ENCODE data around the gene INIP. TPM values are rescaled to one million over a fixed set of nuclear protein-coding genes. Genes with fewer than 3 reads are reported as not detected.

INIP gene
- total RNA-seq, 2 experiments from 2014 or later: 29.4 to 29.8 TPM

DNA sequence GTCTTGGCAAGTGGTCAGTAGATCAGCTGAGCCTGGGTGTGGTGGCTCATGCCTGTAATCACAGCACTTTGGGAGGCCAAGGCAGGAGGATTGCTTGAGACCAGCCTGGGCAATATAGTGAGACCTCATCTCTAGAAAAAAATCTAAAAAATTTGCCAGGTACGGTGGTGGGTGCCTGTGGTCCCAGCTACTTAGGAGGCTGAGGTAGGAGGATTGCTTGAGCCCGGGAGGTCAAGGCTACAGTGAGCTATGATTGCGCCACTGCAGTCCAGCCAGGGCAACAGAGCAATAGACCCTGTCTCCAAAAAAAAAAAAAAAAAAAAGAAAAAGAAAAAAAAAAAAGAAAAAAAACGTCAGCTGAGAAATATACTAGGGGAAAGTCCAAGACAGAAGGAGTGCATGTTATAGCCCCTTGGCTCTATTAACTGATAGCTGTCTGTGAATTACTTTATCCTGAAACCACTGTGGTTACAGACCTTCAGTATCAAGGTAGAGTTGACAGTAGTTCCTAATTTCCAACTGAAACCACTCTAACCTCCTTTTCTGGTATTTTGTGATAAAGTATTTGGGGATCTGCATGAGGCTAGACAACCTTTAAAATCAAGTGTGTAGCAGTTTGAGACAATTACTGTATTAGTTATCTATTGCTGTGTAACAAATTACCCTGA is 2.3 kb upstream of the INIP start:
- H3K9me3 Mint-ChIP-seq: no peaks in the 10 kb centered on the region
- H3K27ac Mint-ChIP-seq: no peak overlapping the region
- H3K36me3 Mint-ChIP-seq: no peaks in the 10 kb centered on the region
- no peak for ATAC-seq (ENCODE audit: low read depth)
- DNase-seq: no peak
- no peaks in the 10 kb centered on the region for H3K27me3 Mint-ChIP-seq
- no peak overlapping the region for H3K4me3 Mint-ChIP-seq
- POLR2A ChIA-PET: interaction anchor here (0.7 to 0.9 kb wide), 2 partner anchors 29 to 31 kb away, joined by 3 to 8 read pairs; no protein-coding TSS in a partner anchor
- peaks cover 18% of the 10 kb centered on the region for H3K4me1 Mint-ChIP-seq

DNA sequence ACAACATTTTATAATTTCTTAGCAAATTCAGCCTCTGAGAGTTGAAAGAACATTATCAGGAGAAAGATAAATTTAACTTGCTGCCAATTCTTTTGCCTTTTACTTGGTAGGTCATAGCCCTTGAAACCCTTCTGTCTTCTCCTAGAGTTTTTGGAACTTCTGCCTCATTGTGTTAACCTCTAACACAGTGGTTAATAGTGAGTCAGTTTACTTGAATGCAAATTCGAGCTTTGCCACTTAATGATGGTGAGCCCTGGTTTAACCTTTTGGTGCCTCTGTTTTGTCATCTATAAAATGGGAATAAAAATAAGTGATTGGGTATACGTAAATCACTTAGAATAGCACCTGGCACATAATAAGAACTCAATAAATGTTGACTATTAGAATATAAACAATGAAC is 1.8 kb upstream of the INIP start:
- Mint-ChIP-seq H3K36me3 (no peaks in the 10 kb centered on the region), H3K9me3 (no peaks in the 10 kb centered on the region), H3K4me3 (no peak overlapping the region), H3K27me3 (no peaks in the 10 kb centered on the region), H3K27ac (no peak overlapping the region), H3K4me1 (peaks cover 18% of the 10 kb centered on the region)
- DNase-seq (no peak), ATAC-seq (ENCODE audit: low read depth) (no peak)
- POLR2A ChIA-PET: interaction anchor here (0.7 to 2.1 kb wide), 3 partner anchors 30 to 340 kb away, joined by 3 to 20 read pairs (median 8); partner anchors contain the start of gene HSDL2

DNA sequence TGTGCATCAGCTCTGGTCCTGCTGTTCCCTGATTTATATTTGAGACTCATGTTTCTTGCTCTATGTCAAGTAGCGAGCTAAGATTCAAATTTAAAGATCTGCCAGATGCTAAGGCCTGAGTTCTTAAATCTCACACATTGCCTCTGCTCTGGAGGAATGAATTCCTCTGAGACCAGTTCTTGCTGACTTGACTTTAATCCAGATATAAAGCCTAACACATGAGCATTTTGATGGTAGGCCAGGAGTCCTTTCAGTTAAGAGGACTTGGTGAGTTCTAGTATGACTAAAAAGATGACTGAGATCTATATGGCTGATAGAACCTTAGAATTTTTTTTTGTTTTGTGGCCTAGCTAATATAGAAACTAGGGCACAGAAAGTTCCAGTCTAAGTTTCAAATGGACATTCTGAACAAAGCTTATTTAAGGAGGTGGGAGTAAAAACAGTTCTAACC is 1.3 kb upstream of the INIP start:
- ATAC-seq (ENCODE audit: low read depth) (no peak), DNase-seq (no peak)
- H3K4me1 Mint-ChIP-seq: peaks cover 19% of the 10 kb centered on the region
- H3K27ac Mint-ChIP-seq: no peak overlapping the region
- H3K36me3 Mint-ChIP-seq: peaks cover 1% of the 10 kb centered on the region
- H3K4me3 Mint-ChIP-seq: no peak overlapping the region
- POLR2A ChIA-PET: interaction anchor here (2.1 to 2.9 kb wide), 2 partner anchors 31 to 339 kb away, joined by 20 to 22 read pairs; partner anchors contain the start of genes HSDL2 and SNX30
- H3K9me3 Mint-ChIP-seq: no peaks in the 10 kb centered on the region
- H3K27me3 Mint-ChIP-seq: no peaks in the 10 kb centered on the region

DNA sequence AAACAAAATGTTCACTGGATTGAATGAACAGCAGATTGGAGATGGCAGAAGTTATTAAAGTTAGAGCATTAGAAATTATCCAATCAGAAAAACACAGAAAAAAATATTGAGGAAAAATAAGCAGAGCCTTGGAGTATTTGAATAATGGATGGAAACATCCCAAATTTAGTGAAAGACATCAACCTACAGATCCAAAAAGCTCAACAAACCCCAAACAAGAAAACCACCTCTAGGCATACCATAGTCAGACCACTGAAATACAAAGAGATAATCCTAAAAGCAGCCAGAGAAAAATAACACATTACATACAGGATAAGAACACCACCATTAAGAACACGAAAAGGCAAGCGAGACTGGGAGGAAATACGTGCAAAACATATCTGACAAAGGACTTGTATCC is 5.2 kb downstream of the INIP start:
- no peaks in the 10 kb centered on the region for H3K9me3 Mint-ChIP-seq
- POLR2A ChIA-PET: interaction anchor here (1.8 kb wide), 1 partner anchor 226 kb away, joined by 5 read pairs; the partner anchor contains the start of gene KIAA1958
- no peaks in the 10 kb centered on the region for H3K27me3 Mint-ChIP-seq
- ATAC-seq (ENCODE audit: low read depth) (no peak), DNase-seq (no peak)
- no peak overlapping the region for H3K4me3 Mint-ChIP-seq
- no peak overlapping the region for H3K27ac Mint-ChIP-seq
- peaks cover 32% of the 10 kb centered on the region for H3K4me1 Mint-ChIP-seq
- peaks cover 23% of the 10 kb centered on the region for H3K36me3 Mint-ChIP-seq

DNA sequence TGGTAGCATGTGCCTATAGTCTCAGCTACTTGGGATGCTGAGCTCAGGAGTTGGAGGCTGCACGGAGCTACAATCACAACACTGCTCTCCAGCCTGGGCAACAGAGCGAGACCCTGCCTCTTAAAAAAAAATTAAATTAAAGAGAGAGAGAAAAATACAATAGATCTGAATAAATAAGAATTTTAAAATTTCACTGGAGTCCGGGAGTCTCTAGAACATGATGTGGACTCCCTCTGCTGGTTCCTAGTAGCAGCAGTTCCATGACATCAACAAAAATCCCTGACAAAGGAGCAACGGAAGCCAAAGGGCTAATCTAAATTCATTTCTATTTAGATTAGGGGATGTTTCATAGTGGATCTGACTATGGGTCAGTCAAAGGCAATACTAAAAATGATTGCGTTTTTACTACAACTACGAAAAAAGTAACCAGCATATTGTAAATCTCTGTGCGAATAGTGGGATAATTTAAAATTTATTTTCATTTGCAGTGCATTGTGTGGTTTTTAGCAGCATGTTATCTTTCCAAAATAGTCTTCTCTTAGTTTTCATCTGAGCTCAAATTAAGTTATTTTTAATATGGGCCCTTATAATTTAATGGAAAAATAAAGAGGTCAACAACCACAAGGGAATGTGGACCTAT is 6.7 kb downstream of the INIP start:
- no peak overlapping the region for H3K27ac Mint-ChIP-seq
- H3K36me3 Mint-ChIP-seq: peaks cover 25% of the 10 kb centered on the region
- POLR2A ChIA-PET: interaction anchor here (1.8 kb wide), 1 partner anchor 225 kb away, joined by 5 read pairs; the partner anchor contains the start of gene KIAA1958
- H3K4me3 Mint-ChIP-seq: no peak overlapping the region
- peaks cover 24% of the 10 kb centered on the region for H3K4me1 Mint-ChIP-seq
- no peaks in the 10 kb centered on the region for H3K9me3 Mint-ChIP-seq
- no peaks in the 10 kb centered on the region for H3K27me3 Mint-ChIP-seq
- no peak for ATAC-seq (ENCODE audit: low read depth)
- no peak for DNase-seq

DNA sequence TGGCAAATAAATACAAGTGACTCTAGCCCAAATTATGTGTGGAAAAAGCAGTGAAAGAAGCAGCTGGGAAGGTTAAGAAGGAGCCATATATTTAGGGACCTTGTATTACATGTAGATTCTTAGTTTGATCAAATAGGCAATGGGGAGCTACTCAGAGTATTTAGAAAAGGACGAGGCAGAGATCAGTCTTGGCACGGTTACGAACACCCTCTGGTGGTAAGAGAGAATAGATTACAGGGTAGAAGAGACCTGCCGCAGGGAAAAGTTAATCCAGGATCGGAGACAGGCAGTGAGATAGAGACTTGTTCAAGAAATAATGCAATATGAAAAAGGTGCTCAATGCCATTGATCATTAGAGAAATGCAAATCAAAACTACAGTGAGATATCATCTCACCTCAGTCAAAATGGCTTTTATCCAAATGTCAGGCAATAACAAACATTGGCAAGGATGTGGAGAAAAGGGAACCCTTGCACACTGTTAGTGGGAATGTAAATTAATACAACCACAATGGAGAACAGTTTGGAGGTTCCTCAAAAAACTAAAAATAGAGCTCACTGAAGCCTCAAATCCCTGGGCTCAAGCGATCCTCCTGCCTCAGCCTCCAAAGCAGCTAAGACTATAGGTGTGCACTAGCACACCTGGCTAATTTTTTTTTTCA is 12.0 kb downstream of the INIP start:
- no peaks in the 10 kb centered on the region for H3K27me3 Mint-ChIP-seq
- no peak overlapping the region for H3K4me3 Mint-ChIP-seq
- no peak for DNase-seq
- peaks cover 15% of the 10 kb centered on the region for H3K4me1 Mint-ChIP-seq
- H3K27ac Mint-ChIP-seq: no peak overlapping the region
- peaks cover 20% of the 10 kb centered on the region for H3K36me3 Mint-ChIP-seq
- H3K9me3 Mint-ChIP-seq: no peaks in the 10 kb centered on the region
- POLR2A ChIA-PET: interaction anchor here (1.0 to 1.5 kb wide), 2 partner anchors 12 to 326 kb away, joined by 3 read pairs; partner anchors contain the start of genes HSDL2 and INIP
- ATAC-seq (ENCODE audit: low read depth): no peak

DNA sequence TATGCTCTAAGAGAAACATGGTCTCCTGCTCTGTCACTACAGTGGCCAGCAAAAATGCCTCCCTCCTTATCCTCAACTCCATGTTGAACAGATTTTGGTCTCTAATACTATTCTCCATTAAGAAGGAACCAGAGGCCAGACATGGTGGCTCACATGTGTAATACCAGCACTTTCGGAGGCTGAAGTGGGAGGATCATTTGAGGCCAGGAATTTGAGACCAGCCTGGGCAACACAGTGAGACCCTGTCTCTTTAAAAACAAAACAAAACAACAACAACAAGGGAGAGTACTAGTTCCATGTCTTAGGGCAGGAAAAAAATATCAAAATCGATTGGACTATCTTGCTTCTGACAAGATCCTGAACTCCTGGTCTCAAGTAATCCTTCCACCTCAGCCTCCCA is 14.6 kb downstream of the INIP start:
- Mint-ChIP-seq H3K4me3 (no peak overlapping the region), H3K4me1 (peaks cover 25% of the 10 kb centered on the region), H3K27ac (no peak overlapping the region), H3K27me3 (no peaks in the 10 kb centered on the region), H3K36me3 (peaks cover 28% of the 10 kb centered on the region), H3K9me3 (no peaks in the 10 kb centered on the region)
- POLR2A ChIA-PET: no interaction called here
- DNase-seq (no peak), ATAC-seq (ENCODE audit: low read depth) (no peak)

DNA sequence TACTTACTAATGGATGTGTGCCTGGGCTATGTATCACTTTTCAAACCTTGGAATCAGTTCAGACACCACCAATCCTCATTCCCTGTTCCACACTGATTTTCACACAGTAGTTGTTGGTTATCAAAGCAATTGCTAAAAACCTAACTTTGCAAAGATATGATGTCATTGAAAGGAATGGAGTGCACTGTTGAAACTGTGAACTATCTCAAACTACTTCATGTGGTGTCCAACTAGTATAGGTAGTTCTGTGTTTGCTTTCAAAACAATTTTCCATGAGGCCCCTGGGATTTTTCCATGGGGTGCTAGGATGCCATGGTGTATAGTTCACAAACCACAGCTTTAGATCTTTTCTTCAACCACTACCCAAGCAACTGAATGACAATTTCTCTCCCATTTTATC is 17.8 kb downstream of the INIP start:
- ATAC-seq (ENCODE audit: low read depth) (no peak), DNase-seq (no peak)
- POLR2A ChIA-PET: interaction anchor here (1.0 kb wide), 1 partner anchor 367 kb away, joined by 3 read pairs; the partner anchor contains the start of gene PTBP3
- Mint-ChIP-seq H3K36me3 (peaks cover 33% of the 10 kb centered on the region), H3K27me3 (no peaks in the 10 kb centered on the region), H3K27ac (no peak overlapping the region), H3K4me1 (peaks cover 29% of the 10 kb centered on the region), H3K9me3 (no peaks in the 10 kb centered on the region), H3K4me3 (no peak overlapping the region)

DNA sequence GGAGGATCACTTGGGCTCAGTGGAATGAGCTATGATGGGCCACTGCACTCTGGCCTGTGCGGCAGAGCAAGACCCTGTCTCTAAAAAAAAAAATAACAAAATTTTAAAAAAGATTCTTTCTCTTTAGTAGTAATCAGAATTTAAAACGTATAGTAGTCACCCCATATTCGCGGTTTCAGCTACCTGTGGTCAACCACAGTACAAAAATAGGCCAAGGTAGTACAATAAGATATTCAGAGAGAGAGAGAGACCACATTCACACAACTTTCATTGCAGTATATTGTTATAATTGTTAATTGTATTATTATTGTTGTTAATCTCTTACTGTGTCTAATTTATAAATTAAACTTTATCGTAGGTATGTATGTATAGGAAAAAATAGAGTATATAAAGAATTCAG is 18.7 kb downstream of the INIP start:
- Mint-ChIP-seq H3K27ac (peak overlapping the region; percentile 48), H3K27me3 (no peaks in the 10 kb centered on the region), H3K36me3 (peaks cover 33% of the 10 kb centered on the region), H3K9me3 (no peaks in the 10 kb centered on the region), H3K4me1 (peaks cover 29% of the 10 kb centered on the region), H3K4me3 (peak overlapping the region; percentile 47)
- POLR2A ChIA-PET: no interaction called here
- ATAC-seq (ENCODE audit: low read depth) (peak; percentile 65), DNase-seq (no peak)

DNA sequence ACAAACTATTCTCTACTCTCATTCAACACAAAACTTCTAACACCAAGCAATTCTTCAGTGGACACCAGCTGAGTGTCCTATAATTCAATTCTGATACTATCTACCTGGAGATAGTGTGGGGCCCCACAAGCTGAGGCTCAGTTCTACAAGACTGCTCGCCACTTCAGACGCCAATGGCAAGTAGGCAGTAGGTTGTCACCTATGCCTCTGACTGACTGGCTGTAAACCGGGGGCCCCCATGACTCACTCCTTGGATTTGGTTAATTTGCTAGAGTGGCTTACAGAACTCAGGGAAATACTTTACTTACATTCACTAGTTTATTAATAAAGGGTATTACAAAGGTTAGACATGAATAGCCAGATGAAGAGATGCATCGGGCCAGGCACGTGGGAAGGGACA is 21.5 kb downstream of the INIP start:
- Mint-ChIP-seq H3K4me1 (peaks cover 30% of the 10 kb centered on the region), H3K36me3 (peaks cover 41% of the 10 kb centered on the region), H3K4me3 (no peak overlapping the region), H3K9me3 (no peaks in the 10 kb centered on the region), H3K27me3 (no peaks in the 10 kb centered on the region), H3K27ac (peak overlapping the region; percentile 38)
- POLR2A ChIA-PET: no interaction called here
- ATAC-seq (ENCODE audit: low read depth) (no peak), DNase-seq (no peak)

DNA sequence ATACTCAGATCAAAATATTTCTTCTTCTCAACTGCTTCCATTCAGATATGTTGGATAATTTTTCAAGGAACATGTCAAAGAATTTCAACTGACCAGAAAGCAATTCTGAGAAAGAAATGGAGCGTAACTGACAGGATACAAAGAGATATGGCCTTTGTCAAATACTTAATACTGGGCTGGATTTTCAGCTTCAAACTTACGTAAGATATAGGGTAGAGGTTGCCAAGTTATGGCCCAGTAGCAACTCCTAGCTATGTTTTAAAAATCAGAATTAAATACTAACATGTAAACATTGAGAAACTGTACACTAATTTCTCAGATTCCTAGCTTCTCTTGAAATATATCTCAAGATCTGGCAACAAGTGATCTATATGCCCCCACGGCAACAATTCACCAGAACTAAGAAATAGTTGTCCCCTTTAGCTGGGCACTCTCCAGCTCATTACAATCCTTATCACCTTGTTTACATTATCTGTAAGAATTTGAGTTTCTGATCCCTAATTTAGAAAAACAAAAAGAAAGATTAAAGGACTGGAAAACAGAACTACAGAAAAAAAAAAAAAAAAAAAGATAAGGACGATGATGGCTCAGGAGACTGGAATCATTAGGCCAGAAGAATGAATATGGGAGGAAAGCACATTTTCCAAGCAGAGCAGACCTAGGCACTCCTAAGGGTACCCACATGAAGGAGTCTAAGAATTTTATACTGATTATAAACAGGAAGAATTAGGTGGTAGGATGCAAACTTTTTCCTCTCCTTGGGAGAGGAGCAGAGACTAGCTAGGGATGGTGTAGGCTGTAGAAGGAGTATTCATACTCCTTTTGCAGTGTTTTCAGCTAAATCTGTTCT is 23.0 kb downstream of the INIP start:
- no peak for DNase-seq
- H3K36me3 Mint-ChIP-seq: peaks cover 36% of the 10 kb centered on the region
- ATAC-seq (ENCODE audit: low read depth): no peak

DNA sequence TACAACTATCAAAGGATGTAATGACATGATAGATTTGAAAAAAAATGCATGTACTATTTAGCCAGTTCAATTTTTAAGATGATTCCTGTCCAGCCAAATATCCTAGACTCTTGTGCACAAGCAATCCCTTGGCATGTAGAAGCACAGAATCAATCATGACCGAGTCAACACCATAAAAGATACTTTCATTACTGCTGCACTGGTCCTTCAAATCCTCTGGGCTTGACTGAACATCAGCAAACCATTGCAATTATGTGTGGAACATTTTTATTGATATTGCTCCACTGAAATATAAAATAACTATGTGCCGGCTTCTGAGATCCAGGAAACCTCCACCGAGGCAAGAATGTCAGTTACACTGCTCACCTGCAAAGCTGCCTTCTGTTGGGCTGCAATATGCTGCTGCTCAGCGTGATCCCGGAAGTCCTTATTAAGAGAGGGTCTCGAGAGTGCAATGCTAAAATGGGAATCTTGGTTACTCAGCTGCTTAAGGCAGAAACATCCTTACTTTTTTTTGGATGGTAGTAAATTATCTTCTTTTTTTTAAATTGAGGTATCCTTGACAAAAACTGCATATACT is 28.7 kb downstream of the INIP start:
- H3K27ac Mint-ChIP-seq: no peak overlapping the region
- no peak for DNase-seq
- no peak overlapping the region for H3K4me3 Mint-ChIP-seq
- H3K36me3 Mint-ChIP-seq: peaks cover 42% of the 10 kb centered on the region
- no peaks in the 10 kb centered on the region for H3K27me3 Mint-ChIP-seq
- peaks cover 7% of the 10 kb centered on the region for H3K4me1 Mint-ChIP-seq
- no peak for ATAC-seq (ENCODE audit: low read depth)
- H3K9me3 Mint-ChIP-seq: no peaks in the 10 kb centered on the region
- POLR2A ChIA-PET: no interaction called here

More for the DNA sequence above, 23.0 kb downstream of the INIP start:
- H3K27me3 Mint-ChIP-seq: no peaks in the 10 kb centered on the region
- POLR2A ChIA-PET: no interaction called here
- no peak overlapping the region for H3K27ac Mint-ChIP-seq
- no peaks in the 10 kb centered on the region for H3K9me3 Mint-ChIP-seq
- H3K4me3 Mint-ChIP-seq: no peak overlapping the region
- peaks cover 27% of the 10 kb centered on the region for H3K4me1 Mint-ChIP-seq
